Endothelial cell of umbilical vein (primary cell): ENCODE data around the gene CACNA2D3.
"Not testable (repeated sequence)": the region's sequence is repeated elsewhere in the genome, so short reads cannot be mapped to it uniquely, and the experiment has no call there.

ENCODE experiments used
- EZH2 ChIP-seq: IDR thresholded peaks from 2 replicates; pipeline ENCODE4 v1.6.1; 2012; ENCODE audit warnings: borderline replicate concordance, low read depth, mild to moderate bottlenecking, moderate library complexity, low read length, inconsistent platforms; ENCODE audit not compliant: severe bottlenecking
- JUN ChIP-seq: IDR thresholded peaks from 2 replicates; pipeline ENCODE4 v1.6.1; 2011; ENCODE audit warnings: borderline replicate concordance, low read depth; ENCODE audit not compliant: insufficient read length, insufficient read depth
- MYC ChIP-seq: IDR thresholded peaks from one replicate; pipeline ENCODE4 v1.6.1; 2011; ENCODE audit warnings: mild to moderate bottlenecking, low read depth, low read length
- POLR2A ChIP-seq: IDR thresholded peaks from 2 replicates; pipeline ENCODE4 v1.6.1; 2012; ENCODE audit warnings: low read depth, mild to moderate bottlenecking, control low read depth, low read length
- POLR2AphosphoS5 ChIP-seq: IDR thresholded peaks from 2 replicates; pipeline ENCODE4 v1.6.1; 2012; ENCODE audit warnings: low read depth, mild to moderate bottlenecking, control low read depth, low read length, moderate library complexity; ENCODE audit not compliant: insufficient read depth
- TF ChIP-seq, protein P1 (sequence below): IDR thresholded peaks from 2 replicates; pipeline ENCODE4 v1.6.1; 2011; ENCODE audit not compliant: insufficient read depth, insufficient read length
- TF ChIP-seq, protein P2 (sequence below), 2 donors: IDR thresholded peaks; 1 replicate in 1 of 2; 2 replicates in 1 of 2; pipeline ENCODE4 v1.5.1; 2011; ENCODE audit warnings: low read length in 2 of 2, mild to moderate bottlenecking in 2 of 2, moderate library complexity in 2 of 2, control low read depth in 1 of 2, inconsistent platforms in 1 of 2, low read depth in 1 of 2; ENCODE audit not compliant: insufficient read depth in 1 of 2; ENCODE audit errors: extremely low read depth in 1 of 2

DNA sequence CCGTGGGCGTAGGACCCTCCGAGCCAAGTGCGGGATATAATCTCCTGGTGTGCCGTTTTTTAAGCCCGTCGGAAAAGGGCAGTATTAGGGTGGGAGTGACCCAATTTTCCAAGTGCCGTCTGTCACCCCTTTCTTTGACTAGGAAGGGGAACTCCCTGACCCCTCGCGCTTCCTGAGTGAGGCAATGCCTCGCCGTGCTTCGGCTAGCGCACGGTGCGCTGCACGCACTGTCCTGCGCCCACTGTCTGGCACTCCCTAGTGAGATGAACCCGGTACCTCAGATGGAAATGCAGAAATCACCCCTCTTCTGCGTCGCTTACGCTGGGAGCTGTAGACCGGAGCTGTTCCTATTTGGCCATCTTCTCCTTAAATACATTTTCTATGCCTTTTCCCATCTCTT is 342.2 kb downstream of the CACNA2D3 start:
- not testable (repeated sequence) for TF ChIP-seq POLR2A, EZH2, POLR2AphosphoS5, MYC, JUN
- TF ChIP-seq, protein P1, sequence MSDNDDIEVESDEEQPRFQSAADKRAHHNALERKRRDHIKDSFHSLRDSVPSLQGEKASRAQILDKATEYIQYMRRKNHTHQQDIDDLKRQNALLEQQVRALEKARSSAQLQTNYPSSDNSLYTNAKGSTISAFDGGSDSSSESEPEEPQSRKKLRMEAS: not testable (repeated sequence)
- TF ChIP-seq, protein P2, sequence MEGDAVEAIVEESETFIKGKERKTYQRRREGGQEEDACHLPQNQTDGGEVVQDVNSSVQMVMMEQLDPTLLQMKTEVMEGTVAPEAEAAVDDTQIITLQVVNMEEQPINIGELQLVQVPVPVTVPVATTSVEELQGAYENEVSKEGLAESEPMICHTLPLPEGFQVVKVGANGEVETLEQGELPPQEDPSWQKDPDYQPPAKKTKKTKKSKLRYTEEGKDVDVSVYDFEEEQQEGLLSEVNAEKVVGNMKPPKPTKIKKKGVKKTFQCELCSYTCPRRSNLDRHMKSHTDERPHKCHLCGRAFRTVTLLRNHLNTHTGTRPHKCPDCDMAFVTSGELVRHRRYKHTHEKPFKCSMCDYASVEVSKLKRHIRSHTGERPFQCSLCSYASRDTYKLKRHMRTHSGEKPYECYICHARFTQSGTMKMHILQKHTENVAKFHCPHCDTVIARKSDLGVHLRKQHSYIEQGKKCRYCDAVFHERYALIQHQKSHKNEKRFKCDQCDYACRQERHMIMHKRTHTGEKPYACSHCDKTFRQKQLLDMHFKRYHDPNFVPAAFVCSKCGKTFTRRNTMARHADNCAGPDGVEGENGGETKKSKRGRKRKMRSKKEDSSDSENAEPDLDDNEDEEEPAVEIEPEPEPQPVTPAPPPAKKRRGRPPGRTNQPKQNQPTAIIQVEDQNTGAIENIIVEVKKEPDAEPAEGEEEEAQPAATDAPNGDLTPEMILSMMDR (IDR thresholded peaks at IDR 0.05; ENCODE audit: extremely low read depth in 1 of 2, insufficient read depth in 1 of 2, low read depth in 1 of 2, low read length in 2 of 2): not testable (repeated sequence)
